GM20431 (cell line): ENCODE measurements around the gene ARHGAP36.

ENCODE experiments used
- in situ Hi-C: fragments of 300-500 bp; cut with MseI, MboI; formaldehyde crosslinking; loops from one replicate; pipeline ENCODE4 v1.15.0; 2020; ENCODE audit warnings: low sequenced_read_pairs; ENCODE audit not compliant: unreplicated experiment

Gene ARHGAP36

GRCh38 chrX:131067846-131068745 lies 9.9 kb downstream of the ARHGAP36 start:
- in situ Hi-C loops = no loop called here

DNA sequence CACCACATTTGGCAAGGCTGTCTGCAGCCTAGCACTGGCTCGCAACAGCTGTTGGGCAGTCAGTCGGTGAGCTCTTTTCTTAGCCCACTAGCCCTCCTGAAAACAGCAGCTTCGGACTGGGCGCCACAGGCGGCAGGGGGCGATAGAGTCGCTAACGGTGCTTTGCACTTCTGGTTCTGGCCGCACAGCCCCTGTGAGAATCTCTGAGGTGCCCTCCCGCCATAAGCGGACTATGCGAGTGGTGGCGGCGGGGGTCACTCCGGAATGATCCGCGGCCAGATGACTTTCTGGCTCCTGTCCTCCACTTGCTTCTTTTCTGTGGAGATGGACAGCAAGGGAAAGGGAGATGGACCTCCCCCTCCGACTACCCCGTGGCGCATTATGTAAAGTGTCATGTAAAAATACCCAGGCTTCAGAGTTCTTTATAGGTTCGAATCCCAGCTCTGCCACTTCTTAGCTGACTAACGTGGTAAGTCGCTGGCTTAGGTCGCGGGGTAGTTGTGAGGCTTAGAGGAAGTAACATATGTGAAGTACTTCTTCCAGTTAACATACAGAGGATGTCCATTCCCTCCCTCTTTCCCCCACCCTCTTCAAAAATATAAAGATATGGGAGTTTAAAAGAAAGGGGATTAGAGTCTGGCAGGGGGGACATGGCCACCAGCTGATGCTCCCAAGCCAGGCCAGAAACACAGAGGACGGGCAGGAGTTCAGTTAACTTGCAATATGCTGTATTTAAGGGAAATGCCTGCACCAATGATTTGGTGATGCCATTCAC lies 11.0 kb downstream of the ARHGAP36 start:
- in situ Hi-C loops = no loop called here

DNA sequence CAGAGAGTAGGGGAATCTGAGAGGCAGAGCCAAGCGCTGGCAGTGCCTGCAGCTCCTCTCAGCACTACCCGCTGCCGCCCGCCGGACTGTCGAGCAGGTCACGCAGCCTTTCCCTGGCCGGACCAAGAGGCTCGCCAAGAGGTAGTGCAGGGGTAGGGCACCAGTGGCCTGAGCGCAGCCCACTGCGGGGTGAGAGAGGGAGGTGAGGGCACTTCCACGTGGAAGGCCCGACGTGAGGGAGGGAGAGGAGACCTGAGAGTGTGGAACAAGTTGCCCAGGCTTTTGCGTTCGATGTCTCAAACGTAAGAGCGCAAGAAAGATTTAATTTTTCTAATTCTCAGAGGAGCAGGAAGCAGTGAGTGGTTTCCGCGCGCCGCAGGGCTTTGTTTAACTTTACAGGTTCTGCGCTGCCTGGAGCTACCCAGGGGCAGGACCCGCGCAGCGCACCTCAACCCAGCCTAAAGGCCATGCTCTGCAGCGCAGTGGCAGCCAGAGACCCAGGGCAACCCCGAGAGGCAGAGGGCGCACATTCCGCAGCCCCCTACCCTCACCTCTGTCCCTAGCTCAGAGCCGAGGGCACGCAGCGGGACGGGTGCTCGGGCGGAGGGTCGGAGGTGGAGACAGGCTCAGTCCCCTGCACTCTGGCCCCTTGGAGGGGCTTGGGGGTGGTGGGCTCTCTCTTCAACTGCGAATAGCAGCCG lies 14.9 kb downstream of the ARHGAP36 start:
- in situ Hi-C loops = no loop called here

DNA sequence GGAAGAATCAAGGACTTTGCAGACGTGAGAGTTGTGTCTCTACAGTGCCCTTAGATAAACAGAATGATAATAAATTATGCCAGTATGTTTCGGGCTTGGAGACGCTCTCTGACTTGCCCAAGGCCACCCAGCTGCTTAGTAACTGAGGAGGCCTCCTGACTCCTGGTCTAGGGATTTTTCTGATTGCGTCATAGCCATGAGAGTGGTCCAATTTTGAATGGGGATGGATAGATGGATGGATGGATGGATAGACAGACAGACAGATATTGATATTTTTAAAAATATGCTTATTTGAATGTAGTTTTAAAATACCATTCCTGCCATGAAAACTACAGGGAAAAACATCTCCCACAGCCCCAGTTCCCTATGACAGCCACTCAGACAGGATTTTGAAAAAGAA lies 15.5 kb downstream of the ARHGAP36 start:
- in situ Hi-C loops = no loop called here

DNA sequence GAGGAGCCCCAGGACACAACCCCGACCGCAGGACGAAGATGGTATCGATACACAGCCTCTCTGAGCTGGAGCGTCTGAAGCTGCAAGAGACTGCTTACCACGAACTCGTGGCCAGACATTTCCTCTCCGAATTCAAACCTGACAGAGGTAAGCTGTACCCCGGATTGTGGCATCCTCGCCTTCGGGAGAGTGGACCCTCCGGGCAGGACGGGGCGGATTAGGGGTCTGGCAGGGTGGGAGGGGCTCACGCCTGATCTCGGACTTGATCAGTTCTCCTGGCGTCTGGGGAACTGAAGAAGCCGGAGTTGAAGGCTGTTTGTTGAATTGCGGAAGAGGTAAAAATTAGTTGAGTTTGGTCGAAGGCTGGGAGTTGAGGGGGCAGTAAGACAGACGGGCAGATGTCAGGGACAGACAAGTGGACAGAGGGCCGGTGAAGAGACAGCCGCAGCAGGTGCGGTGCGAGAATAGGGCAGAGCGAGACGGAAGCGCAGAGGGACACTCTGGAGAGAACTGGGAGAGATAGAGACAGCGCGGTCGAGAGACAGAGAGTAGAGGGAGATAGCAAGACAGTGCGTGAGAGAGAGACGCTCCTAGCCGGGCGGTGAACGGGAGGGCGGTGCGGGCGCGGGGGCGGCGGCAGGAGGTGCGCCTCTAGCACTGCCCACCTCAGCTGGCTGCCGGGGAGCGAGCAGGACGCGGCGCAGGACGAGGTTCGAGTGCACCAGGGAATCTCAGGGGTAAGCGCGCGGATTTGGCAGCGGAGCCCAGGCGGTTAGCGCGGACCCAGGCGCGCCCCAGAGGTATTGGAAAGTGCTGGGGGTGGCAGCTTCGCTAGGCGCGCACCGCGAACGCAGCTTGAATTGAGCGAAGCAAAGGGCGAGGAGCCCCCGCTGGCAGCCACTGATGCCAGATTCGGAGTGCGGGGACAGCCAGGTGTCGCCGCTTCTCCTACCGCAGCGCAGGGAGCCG lies 23.9 kb downstream of the ARHGAP36 start:
- in situ Hi-C loops = no loop called here

- in situ Hi-C loops = no loop called here
Observed at GRCh38 chrX:131083510-131084142, 25.5 kb downstream of the ARHGAP36 start.

GRCh38 chrX:131084145-131084544 lies 26.0 kb downstream of the ARHGAP36 start:
- in situ Hi-C loops = no loop called here

GRCh38 chrX:131136776-131137175 lies 78.6 kb downstream of the ARHGAP36 start:
- in situ Hi-C loops = no loop called here

- in situ Hi-C loops = no loop called here
Observed at GRCh38 chrX:131139072-131139471, 80.9 kb downstream of the ARHGAP36 start.
